HCT116 (cell line): ENCODE data around the gene LRPPRC. TPM values are rescaled to one million over a fixed set of nuclear protein-coding genes. Genes with fewer than 3 reads are reported as not detected.
A peak's percentile ranks its signal among the peaks of the same experiment; 100 is the strongest.

Source experiments
- ATAC-seq: fragments of 200-7000 bp; cut with Tn5 transposase; 2 replicates; pipeline ENCODE4 v1.9.1; 2020; ENCODE audit warnings: mild to moderate bottlenecking, moderate library complexity
- BruUV-seq: library from RNA; stranded (reverse); fragments of 400-500 nt; replicated peaks from 2 replicates; lab custom pipeline; 2021; lab: Mats Ljungman, UMichigan
- CTCF ChIA-PET: fragments of 300-600 bp; sonication (Branson Sonifier 250); formaldehyde crosslinking; loops from one replicate; lab custom pipeline; 2021; ENCODE audit warnings: antibody characterized with exemption; lab: Charles Lee
- POLR2A ChIA-PET: fragments of 300-600, 350-600 bp; sonication (Branson Sonifier 250); formaldehyde crosslinking; loops from one replicate; lab custom pipeline; 2021; ENCODE audit warnings: antibody characterized with exemption; lab: Charles Lee
- RAD21 ChIA-PET, 2 experiments: fragments of 300-600 bp; sonication (Branson Sonifier 250); formaldehyde crosslinking; loops; one replicate each; lab custom pipeline; 2023; ENCODE audit warnings: low total read pairs in 2 of 2; ENCODE audit not compliant: uncharacterized antibody in 2 of 2, unreplicated experiment in 2 of 2, low non-redundant PET in 1 of 2; lab: Charles Lee
- DNase-seq: peaks from one replicate; pipeline ENCODE4 v3.0.0-alpha.2; 2010; ENCODE audit warnings: low read depth, low spot score
- H2AFZ ChIP-seq: fragments of 200-600 bp; shearing (Covaris generic), sonication (generic); 2 replicates; pipeline ENCODE4 v1.6.1; 2017; ENCODE audit warnings: low read depth, mixed run types, mixed read lengths, antibody characterized with exemption, low read length; ENCODE audit not compliant: poor library complexity, severe bottlenecking
- H3K27ac ChIP-seq: 2 replicates; pipeline ENCODE4 v1.5.1; 2012; ENCODE audit warnings: low read depth, low read length
- H3K27me3 ChIP-seq: fragments of 200-600 bp; sonication (generic); 2 replicates; pipeline ENCODE4 v1.6.1; 2016; ENCODE audit warnings: mixed run types, low read length, mixed read lengths; ENCODE audit not compliant: insufficient read depth
- H3K36me3 ChIP-seq, 2 experiments: fragments of 200-500 bp in 1 of 2; fragments of 200-600 bp in 1 of 2; sonication (Bioruptor generic) in 1 of 2; sonication (generic) in 1 of 2; 2 replicates each; pipeline versions ENCODE4 v1.5.1 to v1.6.1; 2014 to 2016; ENCODE audit warnings: low read length in 2 of 2, inconsistent platforms in 1 of 2, mixed read lengths in 1 of 2, mixed run types in 1 of 2; ENCODE audit not compliant: insufficient read depth in 2 of 2, control insufficient read depth in 1 of 2
- H3K4me1 ChIP-seq, 2 experiments: fragments of 200-600 bp in 1 of 2; sonication (generic) in 1 of 2; 2 replicates each; pipeline versions ENCODE4 v1.5.1 to v1.6.1; 2012 to 2017; ENCODE audit warnings: low read length in 2 of 2, inconsistent platforms in 1 of 2, mild to moderate bottlenecking in 1 of 2, mixed read lengths in 1 of 2, mixed run types in 1 of 2, moderate library complexity in 1 of 2; ENCODE audit not compliant: insufficient read depth in 2 of 2, control insufficient read depth in 1 of 2
- H3K4me2 ChIP-seq: fragments of 200-600 bp; sonication (generic); 2 replicates; pipeline ENCODE4 v1.6.1; 2017; ENCODE audit warnings: mixed run types, low read length, mixed read lengths
- H3K4me3 ChIP-seq, 2 experiments: fragments of 200-600 bp in 1 of 2; sonication (generic) in 1 of 2; replicated peaks in 1 of 2; 2 replicates each; pipeline ENCODE4 v1.5.1; 2011 to 2016; ENCODE audit warnings: low read length in 2 of 2, control low read depth in 1 of 2, low read depth in 1 of 2, mild to moderate bottlenecking in 1 of 2, mixed read lengths in 1 of 2, mixed run types in 1 of 2
- H3K79me2 ChIP-seq: fragments of 200-600 bp; sonication (generic); 2 replicates; pipeline ENCODE4 v1.6.1; 2017; ENCODE audit warnings: mild to moderate bottlenecking, mixed run types, low read length, moderate library complexity, mixed read lengths; ENCODE audit not compliant: insufficient read depth
- H3K9ac ChIP-seq: fragments of 200-600 bp; sonication (generic); 2 replicates; pipeline ENCODE4 v1.6.1; 2016; ENCODE audit warnings: low read length, mixed read lengths
- H3K9me2 ChIP-seq: fragments of 200-600 bp; sonication (generic), shearing (Covaris generic); 2 replicates; pipeline ENCODE4 v1.6.1; 2017; ENCODE audit warnings: mixed run types, mild to moderate bottlenecking, moderate library complexity; ENCODE audit not compliant: insufficient read depth
- H3K9me3 ChIP-seq, 2 experiments: fragments of 200-500 bp in 1 of 2; fragments of 200-600 bp in 1 of 2; sonication (Bioruptor generic) in 1 of 2; sonication (generic) in 1 of 2; 2 replicates each; pipeline ENCODE4 v1.6.1; 2014 to 2017; ENCODE audit warnings: low read length in 2 of 2, mixed read lengths in 2 of 2, inconsistent platforms in 1 of 2, low read depth in 1 of 2, mild to moderate bottlenecking in 1 of 2, mixed run types in 1 of 2, moderate library complexity in 1 of 2; ENCODE audit not compliant: control insufficient read depth in 1 of 2, insufficient read depth in 1 of 2
- H4K20me1 ChIP-seq: fragments of 200-600 bp; sonication (generic), shearing (Covaris generic); 2 replicates; pipeline ENCODE4 v1.6.1; 2017; ENCODE audit warnings: mixed run types, mild to moderate bottlenecking, moderate library complexity; ENCODE audit not compliant: insufficient read depth
- CBX3 ChIP-seq: IDR thresholded peaks from 2 replicates; pipeline ENCODE4 v1.6.1; 2012; ENCODE audit warnings: low read depth
- CEBPB ChIP-seq: IDR thresholded peaks from 2 replicates; pipeline ENCODE4 v1.6.1; 2012; ENCODE audit warnings: low read depth
- EGR1 ChIP-seq: IDR thresholded peaks from 2 replicates; pipeline ENCODE4 v1.6.1; 2012; ENCODE audit warnings: low read depth
- EZH2 ChIP-seq: fragments of 200-600 bp; sonication (generic); IDR thresholded peaks from 2 replicates; pipeline ENCODE4 v1.6.1; 2017; ENCODE audit warnings: antibody characterized with exemption, mixed run types
- FOSL1 ChIP-seq: IDR thresholded peaks from 2 replicates; pipeline ENCODE4 v1.6.1; 2012; ENCODE audit warnings: low read depth
- MAX ChIP-seq: IDR thresholded peaks from 2 replicates; pipeline ENCODE4 v1.6.1; 2012
- POLR2AphosphoS5 ChIP-seq: IDR thresholded peaks from 2 replicates; pipeline ENCODE4 v1.6.1; 2011; ENCODE audit warnings: mild to moderate bottlenecking, low read depth, low read length, moderate library complexity
- SP1 ChIP-seq: IDR thresholded peaks from 2 replicates; pipeline ENCODE4 v1.6.1; 2012; ENCODE audit warnings: low read depth
- TCF7L2 ChIP-seq: IDR thresholded peaks from 2 replicates; pipeline ENCODE4 v1.7.0; 2011; ENCODE audit warnings: borderline replicate concordance, inconsistent platforms; ENCODE audit not compliant: insufficient read depth, insufficient read length; ENCODE audit errors: extremely low read depth
- YY1 ChIP-seq: IDR thresholded peaks from 2 replicates; pipeline ENCODE4 v1.6.1; 2011; ENCODE audit warnings: low read length, low read depth, moderate library complexity, mild to moderate bottlenecking; ENCODE audit not compliant: insufficient replicate concordance; ENCODE audit errors: extremely low read depth
- ZFX ChIP-seq: fragments of 450-650 bp; IDR thresholded peaks from 2 replicates; pipeline ENCODE4 v1.6.1; 2017
- ZNF274 ChIP-seq: fragments of 200-500 bp; sonication (Bioruptor generic); IDR thresholded peaks from 2 replicates; pipeline ENCODE4 v1.6.1; 2014; ENCODE audit warnings: mild to moderate bottlenecking, low read depth, low read length, inconsistent platforms
- intact Hi-C: fragments of 100-400 bp; cut with micrococcal nuclease; formaldehyde crosslinking; loops from 2 replicates; pipeline ENCODE4 v1.10.0; 2022
- total RNA-seq: library from RNA; stranded (reverse); gene quantifications from one replicate; pipeline ENCODE4 v1.2.1, GENCODE V29; 2021; ENCODE audit not compliant: unreplicated experiment

LRPPRC gene
- total RNA-seq, 1 experiment from 2014 or later, result 210 TPM

DNA sequence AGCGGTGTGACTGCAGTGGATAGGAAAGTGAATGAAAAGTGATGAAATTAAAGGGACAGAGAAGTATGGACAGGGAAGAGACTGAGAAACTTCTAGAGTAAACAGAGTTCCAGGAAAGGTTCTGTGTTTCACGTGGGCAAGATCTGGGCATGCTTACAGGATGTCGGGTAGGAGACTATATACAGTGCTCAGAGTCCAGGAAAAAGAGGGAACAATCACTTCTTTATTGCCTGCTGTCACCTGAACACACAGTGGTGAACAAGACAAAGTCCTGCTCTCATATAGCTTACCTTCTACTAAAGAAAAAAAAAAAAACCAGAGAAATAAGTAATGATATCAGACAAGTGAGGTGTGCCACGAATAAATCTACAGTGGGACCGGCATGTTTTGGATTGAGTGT is 2.4 kb downstream of the LRPPRC start:
- Histone ChIP-seq H3K4me2 (peak overlapping the region; percentile 88), H4K20me1 (peaks cover 57% of the 10 kb centered on the region; the same call in 1 of the 2 replicates), H3K4me3 (no peak overlapping the region), H3K27ac (no peak overlapping the region), H3K9me2 (no peaks in the 10 kb centered on the region), H3K79me2 (peaks cover 79% of the 10 kb centered on the region), H3K9me3 (no peaks in the 10 kb centered on the region), H3K27me3 (no peaks in the 10 kb centered on the region), H2AFZ (no peak overlapping the region), H3K36me3 (peaks cover 30 to 49% of the 10 kb centered on the region in 2 experiments), H3K4me1 (peaks cover 14 to 23% of the 10 kb centered on the region in 2 experiments), H3K9ac (no peak overlapping the region)
- intact Hi-C loops, result no loop called here
- TF ChIP-seq CEBPB (no peak), FOSL1 (no peak), MAX (no peak), ZFX (no peak), ZNF274 (no peak), TCF7L2 (no peak), CBX3 (no peak), EZH2 (no peak), SP1 (no peak)
- DNase-seq (no peak), ATAC-seq (no peak)
- ChIA-PET RAD21 (no interaction called here), CTCF (no interaction called here), POLR2A (no interaction called here)
- BruUV-seq, result no TSS peak

DNA sequence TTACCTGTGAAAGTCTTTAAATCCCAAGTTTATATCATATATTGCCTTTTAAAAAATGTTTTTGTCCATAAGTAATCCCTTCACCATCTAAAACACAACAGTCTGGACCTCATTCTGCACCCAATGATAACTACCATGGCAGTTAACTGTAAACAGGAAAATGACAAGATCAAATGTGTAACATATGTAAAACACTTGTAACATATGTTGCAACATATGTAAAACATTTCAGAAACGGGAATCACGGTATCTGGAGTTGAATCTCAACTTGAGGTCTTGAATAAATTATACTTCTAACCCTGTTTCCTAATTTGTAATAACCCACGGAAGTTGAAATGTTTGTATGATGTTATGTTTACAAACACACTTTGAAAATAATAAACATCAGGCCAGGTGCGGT is 6.2 kb downstream of the LRPPRC start:
- ChIA-PET RAD21 (no interaction called here), POLR2A (no interaction called here), CTCF (no interaction called here)
- Histone ChIP-seq H3K4me3 (no peak overlapping the region), H3K36me3 (peaks cover 42 to 68% of the 10 kb centered on the region in 2 experiments), H3K4me1 (peaks cover 11 to 13% of the 10 kb centered on the region in 2 experiments), H3K27me3 (no peaks in the 10 kb centered on the region), H3K9me3 (no peaks in the 10 kb centered on the region), H2AFZ (no peak overlapping the region), H3K9ac (no peak overlapping the region), H3K9me2 (no peaks in the 10 kb centered on the region), H3K4me2 (no peak overlapping the region), H3K79me2 (peaks cover 100% of the 10 kb centered on the region), H4K20me1 (peaks cover 71% of the 10 kb centered on the region; the same call in 1 of the 2 replicates), H3K27ac (no peak overlapping the region)
- no peak for TF ChIP-seq ZNF274
- TF ChIP-seq TCF7L2, result no peak
- no peak for TF ChIP-seq FOSL1
- no peak for TF ChIP-seq EGR1
- TF ChIP-seq ZFX, result no peak
- no peak for TF ChIP-seq POLR2AphosphoS5
- no peak for TF ChIP-seq EZH2
- no peak for TF ChIP-seq YY1
- BruUV-seq, result no TSS peak
- intact Hi-C loops, result no loop called here
- DNase-seq, result no peak
- ATAC-seq, result no peak
